GM12865 (cell line): ENCODE measurements around the gene RPL39.
A peak's percentile ranks its signal among the peaks of the same experiment; 100 is the strongest.
"Not testable (repeated sequence)": the region's sequence is repeated elsewhere in the genome, so short reads cannot be mapped to it uniquely, and the experiment has no call there.

Experiments used
- DNase-seq: peaks from one replicate; pipeline ENCODE4 v3.0.0; 2010; ENCODE audit warnings: low read depth
- H3K4me3 ChIP-seq: 2 replicates; pipeline ENCODE4 v1.5.1; 2011; ENCODE audit warnings: mild to moderate bottlenecking, low read depth, low read length, control low read depth
- CTCF ChIP-seq: IDR thresholded peaks from 2 replicates; pipeline ENCODE4 v1.5.1; 2011; ENCODE audit warnings: low read length, control low read depth, low read depth, inconsistent platforms; ENCODE audit not compliant: insufficient read depth; ENCODE audit errors: missing control alignments

The RPL39 gene

GRCh38 chrX:119778829-119779228 is 12.6 kb downstream of the RPL39 start:
- TF ChIP-seq CTCF: no peak
- H3K4me3 ChIP-seq: no peak overlapping the region
- DNase-seq: no peak

DNA sequence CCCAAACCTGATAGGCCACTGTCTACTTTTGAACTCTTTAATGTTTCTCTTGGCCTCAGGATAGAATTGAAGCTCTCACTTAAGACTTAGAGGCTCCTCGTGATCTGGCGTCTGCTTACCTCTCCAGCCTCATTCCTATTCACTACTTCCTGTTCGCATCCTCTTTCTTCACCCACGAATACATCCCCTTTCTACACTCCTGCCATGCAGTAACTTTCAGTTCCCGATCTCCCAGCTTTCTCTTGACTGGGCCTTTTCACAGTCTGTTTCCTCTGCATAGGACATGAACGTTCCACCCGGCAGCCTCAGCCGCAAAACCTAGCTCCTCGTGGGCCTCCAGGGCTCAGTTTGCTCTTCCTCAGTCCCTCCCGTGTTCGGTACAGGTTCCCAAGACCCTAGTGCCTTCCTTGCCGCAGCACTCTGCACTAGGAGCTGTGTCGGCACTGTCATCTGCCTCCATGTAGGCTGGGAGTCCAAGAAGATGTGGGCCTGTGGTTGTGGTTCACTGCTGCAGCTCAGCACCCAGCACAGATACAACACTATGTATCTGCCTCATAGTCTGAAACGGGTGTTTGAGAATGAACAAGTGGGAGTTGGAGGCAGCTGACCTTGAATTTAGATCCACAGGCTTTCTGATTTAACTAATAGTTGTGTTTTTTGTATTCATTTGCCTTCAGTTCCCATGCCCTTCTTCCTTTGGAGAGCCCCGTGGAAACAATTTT is 15.8 kb downstream of the RPL39 start:
- no peak for TF ChIP-seq CTCF

DNA sequence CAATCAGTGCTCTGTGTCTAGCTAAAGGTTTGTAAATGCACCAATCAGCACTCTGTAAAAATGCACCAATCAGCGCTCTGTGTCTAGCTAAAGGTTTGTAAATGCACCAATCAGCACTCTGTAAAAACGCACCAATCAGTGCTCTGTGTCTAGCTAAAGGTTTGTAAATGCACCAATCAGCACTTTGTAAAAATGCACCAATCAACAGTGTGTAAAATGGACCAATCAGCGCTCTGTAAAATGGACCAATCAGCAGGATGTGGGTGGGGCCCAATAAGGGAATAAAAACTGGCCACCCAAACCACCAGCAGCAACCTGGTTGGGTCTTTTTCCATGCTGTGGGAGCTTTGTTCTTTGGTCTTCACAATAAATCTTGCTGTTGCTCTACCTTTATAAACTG is 22.0 kb downstream of the RPL39 start:
- H3K4me3 ChIP-seq, DNase-seq: not testable (repeated sequence)

More for the DNA sequence above, 15.8 kb downstream of the RPL39 start:
- H3K4me3 ChIP-seq: no peak overlapping the region; the same call in 1 of the 2 replicates
- DNase-seq: peak; percentile 40

DNA sequence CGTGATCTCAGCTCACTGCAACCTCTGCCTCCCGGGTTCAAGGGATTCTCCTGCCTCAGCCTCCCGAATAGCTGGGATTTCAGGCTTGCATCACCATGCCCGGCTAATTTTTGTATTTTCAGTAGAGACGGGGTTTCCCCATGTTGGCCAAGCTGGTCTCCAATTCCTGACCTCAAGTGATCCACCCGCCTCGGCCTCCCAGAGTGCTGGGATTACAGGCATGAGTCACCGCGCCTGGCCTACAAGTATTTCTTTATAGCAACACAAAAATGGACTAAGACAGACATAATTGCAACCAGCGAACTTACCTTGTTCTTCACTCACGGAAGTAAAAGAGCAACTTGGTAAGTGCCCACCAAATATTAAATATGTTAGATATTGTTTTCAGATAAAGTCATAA is 23.0 kb downstream of the RPL39 start:
- not testable (repeated sequence) for DNase-seq, H3K4me3 ChIP-seq

DNA sequence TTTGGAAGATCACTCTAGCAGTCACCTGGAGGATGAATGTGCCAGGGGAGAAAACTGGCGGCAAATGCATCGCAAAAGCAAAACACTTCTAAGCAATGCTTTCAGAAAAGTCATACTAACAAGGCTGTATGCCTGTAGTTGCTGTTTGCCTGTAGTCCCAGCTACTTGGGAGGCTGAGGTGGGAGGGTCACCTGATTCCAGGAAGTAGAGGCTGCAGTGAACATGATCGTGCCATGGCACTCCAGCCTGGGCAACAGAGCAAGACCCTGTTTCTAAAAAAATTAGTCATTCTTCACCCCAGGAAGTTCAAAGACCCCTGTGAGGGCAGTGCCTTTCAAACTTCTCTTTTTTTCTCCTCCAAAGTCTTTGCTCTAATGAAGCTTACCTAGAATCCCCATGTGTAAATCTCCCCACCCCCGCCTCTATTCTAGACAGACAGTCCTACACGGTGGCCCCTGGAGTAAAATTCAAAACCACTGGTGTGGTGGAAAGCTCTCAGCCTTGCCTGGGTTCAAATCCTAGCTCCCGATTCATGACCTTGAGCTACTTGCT is 27.5 kb downstream of the RPL39 start:
- DNase-seq: no peak
- no peak overlapping the region for H3K4me3 ChIP-seq
- TF ChIP-seq CTCF: no peak

GRCh38 chrX:119763181-119763580 is 28.2 kb downstream of the RPL39 start:
- no peak overlapping the region for H3K4me3 ChIP-seq
- no peak for DNase-seq
- no peak for TF ChIP-seq CTCF

DNA sequence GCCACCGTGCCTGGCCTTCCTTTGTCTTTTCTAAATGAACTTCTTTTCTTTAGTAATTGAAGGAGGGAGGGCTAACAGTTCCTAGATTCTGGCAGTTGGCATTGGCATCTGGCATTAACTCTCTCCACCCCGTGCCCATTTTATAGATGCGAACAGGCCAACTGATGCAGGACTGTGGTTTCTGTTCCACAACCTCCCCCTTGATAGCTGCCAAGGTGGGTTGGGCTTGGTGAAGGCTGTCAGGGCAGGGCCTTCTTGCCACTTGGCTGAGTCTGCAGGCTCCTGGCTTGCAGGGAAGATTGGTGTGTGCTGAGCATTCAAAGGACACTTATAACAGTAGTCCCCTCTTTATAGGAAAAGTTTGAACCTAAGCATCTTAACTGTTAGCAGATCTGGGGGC is 28.7 kb downstream of the RPL39 start:
- H3K4me3 ChIP-seq: no peak overlapping the region
- peak; percentile 37 for DNase-seq
- TF ChIP-seq CTCF: no peak
